HepG2 (cell line): ENCODE data around the gene MTO1. TPM values are rescaled to one million over a fixed set of nuclear protein-coding genes. Genes with fewer than 3 reads are reported as not detected.

ENCODE experiments used
- CBX1 ChIP-seq: IDR thresholded peaks from one replicate; pipeline ENCODE4 v1.6.1; 2016; ENCODE audit warnings: antibody characterized with exemption, low read depth
- CEBPG ChIP-seq: IDR thresholded peaks from 2 replicates; pipeline ENCODE4 v1.6.1; 2016
- GABPB1 ChIP-seq: IDR thresholded peaks from 2 replicates; pipeline ENCODE4 v1.6.1; 2016; ENCODE audit warnings: mild to moderate bottlenecking, missing genetic modification reagents, moderate library complexity, missing compliant biosample characterization
- GATA4 ChIP-seq: sonication (generic); IDR thresholded peaks from 2 replicates; pipeline ENCODE4 v1.6.1; 2016; ENCODE audit warnings: antibody characterized with exemption, low read depth, borderline replicate concordance
- IRF2 ChIP-seq: IDR thresholded peaks from 2 replicates; pipeline ENCODE4 v1.6.1; 2018; ENCODE audit warnings: missing genetic modification reagents, missing compliant biosample characterization
- ZNF225 ChIP-seq: sonication (generic); formaldehyde crosslinking; IDR thresholded peaks from 2 replicates; pipeline ENCODE4 v1.4.0; 2020; ENCODE audit warnings: mild to moderate bottlenecking, missing genetic modification reagents
- ZNF382 ChIP-seq: sonication (generic); formaldehyde crosslinking; IDR thresholded peaks from 2 replicates; pipeline ENCODE4 v1.5.0; 2020; ENCODE audit warnings: missing genetic modification reagents, mild to moderate bottlenecking, borderline replicate concordance
- polyA plus RNA-seq, 8 experiments: library from polyadenylated mRNA; depleted of rRNA in 3 of 8; stranded (reverse) in 7 of 8; unstranded in 1 of 8; fragments of >200 nt; fragmentation: Illumina TruSeq in 4 of 8; extraction: Trizol in 4 of 8; gene quantifications; 2 replicates each; pipeline versions ENCODE4 v1.2.1 to v1.2.3, GENCODE V29; 2011 to 2016; ENCODE audit warnings: low read depth in 4 of 8, missing spikeins in 1 of 8, mixed read lengths in 1 of 8; ENCODE audit not compliant: insufficient read depth in 1 of 8
- total RNA-seq, 5 experiments: library from RNA; depleted of rRNA; stranded (reverse); fragments of >200 nt; fragmentation: Illumina TruSeq; extraction: Trizol; gene quantifications; 2 replicates each; pipeline ENCODE4 v1.2.3, GENCODE V29; 2016; ENCODE audit warnings: low read depth in 1 of 5
- TF ChIP-seq, protein P1 (sequence below): sonication (generic); formaldehyde crosslinking; IDR thresholded peaks from 2 replicates; pipeline ENCODE4 v1.5.0; 2020; ENCODE audit warnings: mild to moderate bottlenecking, missing genetic modification reagents, borderline replicate concordance
- TF ChIP-seq, protein P2 (sequence below): sonication (generic); formaldehyde crosslinking; IDR thresholded peaks from 2 replicates; pipeline ENCODE4 v1.5.1; 2020; ENCODE audit warnings: missing genetic modification reagents, mild to moderate bottlenecking, borderline replicate concordance
- TF ChIP-seq, protein P3 (sequence below): sonication (generic); formaldehyde crosslinking; conservative IDR thresholded peaks from 2 replicates; pipeline ENCODE4 v1.8.1; 2023; ENCODE audit warnings: missing genetic modification reagents
- TF ChIP-seq, protein P4 (sequence below): sonication (generic); formaldehyde crosslinking; IDR thresholded peaks from 2 replicates; pipeline ENCODE4 v1.8.1; 2023; ENCODE audit warnings: mild to moderate bottlenecking, missing genetic modification reagents, borderline replicate concordance

The MTO1 gene
- total and polyA plus RNA-seq, 2 of the 13 experiments (the other 11 are each of a cell fraction or from before 2014, with no cell fraction given) = 21.1 to 45.3 TPM

DNA sequence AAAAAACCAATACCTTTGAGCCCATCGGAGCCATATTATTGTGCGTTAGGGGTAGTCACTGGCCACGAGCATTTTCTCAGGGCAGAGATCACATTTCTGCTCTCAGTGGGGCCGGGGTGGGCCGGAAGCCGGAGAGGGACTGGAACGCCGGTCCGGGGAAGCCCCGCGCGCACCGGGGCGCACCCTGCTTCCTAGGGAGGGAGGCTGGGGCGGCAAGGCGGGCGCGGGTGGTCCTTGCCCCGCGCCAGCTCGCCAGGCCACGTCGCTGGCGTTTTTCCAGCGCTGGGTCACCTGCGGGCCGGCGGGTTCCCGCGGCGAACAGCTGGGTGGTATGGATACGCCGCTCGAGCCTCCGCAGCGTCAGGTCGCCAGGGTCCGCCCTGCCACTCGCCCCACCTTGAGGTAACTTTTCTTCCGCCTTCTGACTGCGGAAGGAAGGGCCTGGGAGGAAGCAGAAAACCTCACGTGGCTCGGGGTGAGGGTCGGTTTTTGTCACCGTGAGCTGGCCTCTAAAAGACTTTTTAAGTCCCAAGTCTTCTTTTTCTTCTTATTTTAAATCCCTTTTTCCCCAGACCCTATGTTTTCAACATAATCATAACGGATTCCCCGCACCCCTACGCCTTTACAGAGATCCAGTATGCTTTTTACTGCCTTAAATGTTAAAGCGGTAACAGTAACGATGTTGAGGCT lies 62.0 kb downstream of the MTO1 start (continued):
- TF ChIP-seq, protein P1, sequence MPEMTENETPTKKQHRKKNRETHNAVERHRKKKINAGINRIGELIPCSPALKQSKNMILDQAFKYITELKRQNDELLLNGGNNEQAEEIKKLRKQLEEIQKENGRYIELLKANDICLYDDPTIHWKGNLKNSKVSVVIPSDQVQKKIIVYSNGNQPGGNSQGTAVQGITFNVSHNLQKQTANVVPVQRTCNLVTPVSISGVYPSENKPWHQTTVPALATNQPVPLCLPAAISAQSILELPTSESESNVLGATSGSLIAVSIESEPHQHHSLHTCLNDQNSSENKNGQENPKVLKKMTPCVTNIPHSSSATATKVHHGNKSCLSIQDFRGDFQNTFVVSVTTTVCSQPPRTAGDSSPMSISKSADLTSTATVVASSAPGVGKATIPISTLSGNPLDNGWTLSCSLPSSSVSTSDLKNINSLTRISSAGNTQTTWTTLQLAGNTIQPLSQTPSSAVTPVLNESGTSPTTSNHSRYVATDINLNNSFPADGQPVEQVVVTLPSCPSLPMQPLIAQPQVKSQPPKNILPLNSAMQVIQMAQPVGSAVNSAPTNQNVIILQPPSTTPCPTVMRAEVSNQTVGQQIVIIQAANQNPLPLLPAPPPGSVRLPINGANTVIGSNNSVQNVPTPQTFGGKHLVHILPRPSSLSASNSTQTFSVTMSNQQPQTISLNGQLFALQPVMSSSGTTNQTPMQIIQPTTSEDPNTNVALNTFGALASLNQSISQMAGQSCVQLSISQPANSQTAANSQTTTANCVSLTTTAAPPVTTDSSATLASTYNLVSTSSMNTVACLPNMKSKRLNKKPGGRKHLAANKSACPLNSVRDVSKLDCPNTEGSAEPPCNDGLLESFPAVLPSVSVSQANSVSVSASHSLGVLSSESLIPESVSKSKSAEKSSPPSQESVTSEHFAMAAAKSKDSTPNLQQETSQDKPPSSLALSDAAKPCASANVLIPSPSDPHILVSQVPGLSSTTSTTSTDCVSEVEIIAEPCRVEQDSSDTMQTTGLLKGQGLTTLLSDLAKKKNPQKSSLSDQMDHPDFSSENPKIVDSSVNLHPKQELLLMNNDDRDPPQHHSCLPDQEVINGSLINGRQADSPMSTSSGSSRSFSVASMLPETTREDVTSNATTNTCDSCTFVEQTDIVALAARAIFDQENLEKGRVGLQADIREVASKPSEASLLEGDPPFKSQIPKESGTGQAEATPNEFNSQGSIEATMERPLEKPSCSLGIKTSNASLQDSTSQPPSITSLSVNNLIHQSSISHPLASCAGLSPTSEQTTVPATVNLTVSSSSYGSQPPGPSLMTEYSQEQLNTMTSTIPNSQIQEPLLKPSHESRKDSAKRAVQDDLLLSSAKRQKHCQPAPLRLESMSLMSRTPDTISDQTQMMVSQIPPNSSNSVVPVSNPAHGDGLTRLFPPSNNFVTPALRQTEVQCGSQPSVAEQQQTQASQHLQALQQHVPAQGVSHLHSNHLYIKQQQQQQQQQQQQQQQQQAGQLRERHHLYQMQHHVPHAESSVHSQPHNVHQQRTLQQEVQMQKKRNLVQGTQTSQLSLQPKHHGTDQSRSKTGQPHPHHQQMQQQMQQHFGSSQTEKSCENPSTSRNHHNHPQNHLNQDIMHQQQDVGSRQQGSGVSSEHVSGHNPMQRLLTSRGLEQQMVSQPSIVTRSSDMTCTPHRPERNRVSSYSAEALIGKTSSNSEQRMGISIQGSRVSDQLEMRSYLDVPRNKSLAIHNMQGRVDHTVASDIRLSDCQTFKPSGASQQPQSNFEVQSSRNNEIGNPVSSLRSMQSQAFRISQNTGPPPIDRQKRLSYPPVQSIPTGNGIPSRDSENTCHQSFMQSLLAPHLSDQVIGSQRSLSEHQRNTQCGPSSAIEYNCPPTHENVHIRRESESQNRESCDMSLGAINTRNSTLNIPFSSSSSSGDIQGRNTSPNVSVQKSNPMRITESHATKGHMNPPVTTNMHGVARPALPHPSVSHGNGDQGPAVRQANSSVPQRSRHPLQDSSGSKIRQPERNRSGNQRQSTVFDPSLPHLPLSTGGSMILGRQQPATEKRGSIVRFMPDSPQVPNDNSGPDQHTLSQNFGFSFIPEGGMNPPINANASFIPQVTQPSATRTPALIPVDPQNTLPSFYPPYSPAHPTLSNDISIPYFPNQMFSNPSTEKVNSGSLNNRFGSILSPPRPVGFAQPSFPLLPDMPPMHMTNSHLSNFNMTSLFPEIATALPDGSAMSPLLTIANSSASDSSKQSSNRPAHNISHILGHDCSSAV (CRISPR knock-in tag) = no peak
- TF ChIP-seq, protein P2, sequence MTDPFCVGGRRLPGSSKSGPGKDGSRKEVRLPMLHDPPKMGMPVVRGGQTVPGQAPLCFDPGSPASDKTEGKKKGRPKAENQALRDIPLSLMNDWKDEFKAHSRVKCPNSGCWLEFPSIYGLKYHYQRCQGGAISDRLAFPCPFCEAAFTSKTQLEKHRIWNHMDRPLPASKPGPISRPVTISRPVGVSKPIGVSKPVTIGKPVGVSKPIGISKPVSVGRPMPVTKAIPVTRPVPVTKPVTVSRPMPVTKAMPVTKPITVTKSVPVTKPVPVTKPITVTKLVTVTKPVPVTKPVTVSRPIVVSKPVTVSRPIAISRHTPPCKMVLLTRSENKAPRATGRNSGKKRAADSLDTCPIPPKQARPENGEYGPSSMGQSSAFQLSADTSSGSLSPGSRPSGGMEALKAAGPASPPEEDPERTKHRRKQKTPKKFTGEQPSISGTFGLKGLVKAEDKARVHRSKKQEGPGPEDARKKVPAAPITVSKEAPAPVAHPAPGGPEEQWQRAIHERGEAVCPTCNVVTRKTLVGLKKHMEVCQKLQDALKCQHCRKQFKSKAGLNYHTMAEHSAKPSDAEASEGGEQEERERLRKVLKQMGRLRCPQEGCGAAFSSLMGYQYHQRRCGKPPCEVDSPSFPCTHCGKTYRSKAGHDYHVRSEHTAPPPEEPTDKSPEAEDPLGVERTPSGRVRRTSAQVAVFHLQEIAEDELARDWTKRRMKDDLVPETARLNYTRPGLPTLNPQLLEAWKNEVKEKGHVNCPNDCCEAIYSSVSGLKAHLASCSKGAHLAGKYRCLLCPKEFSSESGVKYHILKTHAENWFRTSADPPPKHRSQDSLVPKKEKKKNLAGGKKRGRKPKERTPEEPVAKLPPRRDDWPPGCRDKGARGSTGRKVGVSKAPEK (CRISPR knock-in tag) = no peak
- TF ChIP-seq, protein P3, sequence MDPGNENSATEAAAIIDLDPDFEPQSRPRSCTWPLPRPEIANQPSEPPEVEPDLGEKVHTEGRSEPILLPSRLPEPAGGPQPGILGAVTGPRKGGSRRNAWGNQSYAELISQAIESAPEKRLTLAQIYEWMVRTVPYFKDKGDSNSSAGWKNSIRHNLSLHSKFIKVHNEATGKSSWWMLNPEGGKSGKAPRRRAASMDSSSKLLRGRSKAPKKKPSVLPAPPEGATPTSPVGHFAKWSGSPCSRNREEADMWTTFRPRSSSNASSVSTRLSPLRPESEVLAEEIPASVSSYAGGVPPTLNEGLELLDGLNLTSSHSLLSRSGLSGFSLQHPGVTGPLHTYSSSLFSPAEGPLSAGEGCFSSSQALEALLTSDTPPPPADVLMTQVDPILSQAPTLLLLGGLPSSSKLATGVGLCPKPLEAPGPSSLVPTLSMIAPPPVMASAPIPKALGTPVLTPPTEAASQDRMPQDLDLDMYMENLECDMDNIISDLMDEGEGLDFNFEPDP (CRISPR knock-in tag) = no peak
- TF ChIP-seq CBX1 (no peak), ZNF225 (CRISPR knock-in tag) (no peak), IRF2 (CRISPR knock-in tag) (peak; percentile 60; the same call in 1 of the 2 replicates), GABPB1 (peak; percentile 92), CEBPG (CRISPR knock-in tag) (no peak), ZNF382 (no peak), GATA4 (no peak)
- TF ChIP-seq, protein P4, sequence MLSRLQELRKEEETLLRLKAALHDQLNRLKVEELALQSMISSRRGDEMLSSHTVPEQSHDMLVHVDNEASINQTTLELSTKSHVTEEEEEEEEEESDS (CRISPR knock-in tag) = no peak
